WTC11 (cell line): Measurements from ENCODE around the gene ROS1. TPM values are rescaled to one million over a fixed set of nuclear protein-coding genes. Genes with fewer than 3 reads are reported as not detected.

Experiments used
- ATAC-seq: fragments of 200-7000 bp; cut with Tn5 transposase; 2 replicates; pipeline ENCODE4 v1.10.0; 2021; ENCODE audit warnings: mild to moderate bottlenecking, moderate library complexity
- CTCF ChIA-PET: fragments of 300-600 bp; sonication (Branson Sonifier 250); formaldehyde crosslinking; loops from one replicate; lab custom pipeline; 2021; ENCODE audit warnings: antibody characterized with exemption; lab: Charles Lee
- POLR2A ChIA-PET: fragments of 350-600 bp; sonication (Branson Sonifier 250); formaldehyde crosslinking; loops from one replicate; lab custom pipeline; 2021; ENCODE audit warnings: antibody characterized with exemption; lab: Charles Lee
- DNase-seq: peaks from one replicate; pipeline ENCODE4 v3.0.0; 2021; ENCODE audit warnings: low spot score
- H3K27ac Mint-ChIP-seq: 2 replicates; pipeline ENCODE4 v1.8.0; 2021; ENCODE audit warnings: mixed read lengths
- H3K27me3 Mint-ChIP-seq: 2 replicates; pipeline ENCODE4 v1.8.0; 2021; ENCODE audit warnings: low read depth, mild to moderate bottlenecking, moderate library complexity, mixed read lengths
- H3K36me3 Mint-ChIP-seq: 2 replicates; pipeline ENCODE4 v1.8.0; 2021; ENCODE audit warnings: mixed read lengths
- H3K4me1 Mint-ChIP-seq: 2 replicates; pipeline ENCODE4 v1.8.0; 2022; ENCODE audit warnings: mixed read lengths
- H3K4me3 Mint-ChIP-seq: 2 replicates; pipeline ENCODE4 v1.8.0; 2021; ENCODE audit warnings: mild to moderate bottlenecking, moderate library complexity, mixed read lengths
- H3K9me3 Mint-ChIP-seq: 2 replicates; pipeline ENCODE4 v1.8.0; 2021; ENCODE audit warnings: mixed read lengths
- FOXK1 ChIP-seq: sonication (generic); formaldehyde crosslinking; IDR thresholded peaks from 2 replicates; pipeline ENCODE4 v1.8.0; 2022; ENCODE audit warnings: mild to moderate bottlenecking, moderate library complexity, missing genetic modification reagents
- FOXP1 ChIP-seq: sonication (generic); formaldehyde crosslinking; IDR thresholded peaks from 2 replicates; pipeline ENCODE4 v1.8.0; 2022; ENCODE audit warnings: missing genetic modification reagents, mild to moderate bottlenecking, moderate library complexity, borderline replicate concordance
- GTF2I ChIP-seq: fragments of 250-450 bp; sonication (Bioruptor Pico); conservative IDR thresholded peaks from 2 replicates; pipeline ENCODE4 v1.4.0; 2021; ENCODE audit warnings: mild to moderate bottlenecking
- MXD4 ChIP-seq: fragments of 250-450 bp; sonication (Bioruptor Pico); IDR thresholded peaks from 2 replicates; pipeline ENCODE4 v1.8.0; 2021; ENCODE audit warnings: mild to moderate bottlenecking, moderate library complexity, borderline replicate concordance
- MYBL2 ChIP-seq: sonication (generic); formaldehyde crosslinking; IDR thresholded peaks from 2 replicates; pipeline ENCODE4 v1.8.1; 2023; ENCODE audit warnings: mild to moderate bottlenecking, moderate library complexity, missing genetic modification reagents
- NR3C1 ChIP-seq: sonication (generic); formaldehyde crosslinking; conservative IDR thresholded peaks from 2 replicates; pipeline ENCODE4 v1.8.1; 2023; ENCODE audit warnings: low read depth, mild to moderate bottlenecking, missing genetic modification reagents
- PRRX2 ChIP-seq: fragments of 250-450 bp; sonication (Bioruptor Pico); IDR thresholded peaks from 2 replicates; pipeline ENCODE4 v1.8.0; 2021; ENCODE audit warnings: mild to moderate bottlenecking
- RELA ChIP-seq: sonication (generic); formaldehyde crosslinking; IDR thresholded peaks from 2 replicates; pipeline ENCODE4 v1.8.1; 2022; ENCODE audit warnings: missing genetic modification reagents, mild to moderate bottlenecking, borderline replicate concordance
- SOX15 ChIP-seq: fragments of 250-450 bp; sonication (Bioruptor Pico); IDR thresholded peaks from 2 replicates; pipeline ENCODE4 v1.9.0; 2021; ENCODE audit warnings: mild to moderate bottlenecking
- total RNA-seq: library from RNA; stranded (reverse); gene quantifications from 3 replicates; pipeline ENCODE4 v1.2.3, GENCODE V29; 2021
- TF ChIP-seq, protein P1 (sequence below): fragments of 250-450 bp; sonication (Bioruptor Pico); IDR thresholded peaks from 2 replicates; pipeline ENCODE4 v1.9.0; 2021; ENCODE audit warnings: mild to moderate bottlenecking, borderline replicate concordance
- TF ChIP-seq, protein P2 (sequence below): sonication (generic); formaldehyde crosslinking; IDR thresholded peaks from 2 replicates; pipeline ENCODE4 v1.8.1; 2023; ENCODE audit warnings: mild to moderate bottlenecking, moderate library complexity, missing genetic modification reagents
- TF ChIP-seq, protein P3 (sequence below): sonication (generic); formaldehyde crosslinking; IDR thresholded peaks from 2 replicates; pipeline ENCODE4 v1.8.0; 2022; ENCODE audit warnings: mild to moderate bottlenecking, missing genetic modification reagents
- TF ChIP-seq, protein P4 (sequence below): sonication (generic); formaldehyde crosslinking; IDR thresholded peaks from 2 replicates; pipeline ENCODE4 v1.8.1; 2023; ENCODE audit warnings: mild to moderate bottlenecking, missing genetic modification reagents
- TF ChIP-seq, protein P5 (sequence below): sonication (generic); formaldehyde crosslinking; IDR thresholded peaks from 2 replicates; pipeline ENCODE4 v1.8.0; 2022; ENCODE audit warnings: mild to moderate bottlenecking, missing genetic modification reagents
- TF ChIP-seq, protein P6 (sequence below): sonication (generic); formaldehyde crosslinking; IDR thresholded peaks from 2 replicates; pipeline ENCODE4 v1.8.1; 2022; ENCODE audit warnings: missing genetic modification reagents, borderline replicate concordance
- TF ChIP-seq, protein P7 (sequence below): sonication (generic); formaldehyde crosslinking; IDR thresholded peaks from 2 replicates; pipeline ENCODE4 v1.8.0; 2022; ENCODE audit warnings: missing genetic modification reagents

Gene ROS1
- total RNA-seq, 1 experiment from 2014 or later = 0.02 TPM

DNA sequence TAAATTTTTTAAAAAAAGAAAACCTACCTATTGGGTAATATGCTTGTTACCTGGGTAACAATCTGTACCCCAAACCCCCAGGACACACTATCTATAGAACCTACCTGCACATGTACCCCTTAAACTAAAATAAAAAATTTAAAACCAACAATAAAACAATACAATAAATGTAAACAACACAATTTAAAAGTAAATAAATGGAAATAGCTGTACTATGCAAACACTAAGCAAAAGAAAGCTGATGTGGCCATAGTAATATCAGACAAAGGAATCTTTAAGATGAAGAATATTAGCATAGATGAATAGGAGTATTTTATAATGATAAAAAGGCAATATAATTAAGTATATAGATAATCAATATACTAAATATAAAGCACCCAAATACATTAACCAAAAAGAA lies 50.3 kb downstream of the ROS1 start (continued):
- TF ChIP-seq, protein P1, sequence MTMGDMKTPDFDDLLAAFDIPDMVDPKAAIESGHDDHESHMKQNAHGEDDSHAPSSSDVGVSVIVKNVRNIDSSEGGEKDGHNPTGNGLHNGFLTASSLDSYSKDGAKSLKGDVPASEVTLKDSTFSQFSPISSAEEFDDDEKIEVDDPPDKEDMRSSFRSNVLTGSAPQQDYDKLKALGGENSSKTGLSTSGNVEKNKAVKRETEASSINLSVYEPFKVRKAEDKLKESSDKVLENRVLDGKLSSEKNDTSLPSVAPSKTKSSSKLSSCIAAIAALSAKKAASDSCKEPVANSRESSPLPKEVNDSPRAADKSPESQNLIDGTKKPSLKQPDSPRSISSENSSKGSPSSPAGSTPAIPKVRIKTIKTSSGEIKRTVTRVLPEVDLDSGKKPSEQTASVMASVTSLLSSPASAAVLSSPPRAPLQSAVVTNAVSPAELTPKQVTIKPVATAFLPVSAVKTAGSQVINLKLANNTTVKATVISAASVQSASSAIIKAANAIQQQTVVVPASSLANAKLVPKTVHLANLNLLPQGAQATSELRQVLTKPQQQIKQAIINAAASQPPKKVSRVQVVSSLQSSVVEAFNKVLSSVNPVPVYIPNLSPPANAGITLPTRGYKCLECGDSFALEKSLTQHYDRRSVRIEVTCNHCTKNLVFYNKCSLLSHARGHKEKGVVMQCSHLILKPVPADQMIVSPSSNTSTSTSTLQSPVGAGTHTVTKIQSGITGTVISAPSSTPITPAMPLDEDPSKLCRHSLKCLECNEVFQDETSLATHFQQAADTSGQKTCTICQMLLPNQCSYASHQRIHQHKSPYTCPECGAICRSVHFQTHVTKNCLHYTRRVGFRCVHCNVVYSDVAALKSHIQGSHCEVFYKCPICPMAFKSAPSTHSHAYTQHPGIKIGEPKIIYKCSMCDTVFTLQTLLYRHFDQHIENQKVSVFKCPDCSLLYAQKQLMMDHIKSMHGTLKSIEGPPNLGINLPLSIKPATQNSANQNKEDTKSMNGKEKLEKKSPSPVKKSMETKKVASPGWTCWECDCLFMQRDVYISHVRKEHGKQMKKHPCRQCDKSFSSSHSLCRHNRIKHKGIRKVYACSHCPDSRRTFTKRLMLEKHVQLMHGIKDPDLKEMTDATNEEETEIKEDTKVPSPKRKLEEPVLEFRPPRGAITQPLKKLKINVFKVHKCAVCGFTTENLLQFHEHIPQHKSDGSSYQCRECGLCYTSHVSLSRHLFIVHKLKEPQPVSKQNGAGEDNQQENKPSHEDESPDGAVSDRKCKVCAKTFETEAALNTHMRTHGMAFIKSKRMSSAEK (CRISPR knock-in tag) = no peak
- TF ChIP-seq RELA (CRISPR knock-in tag) (no peak), NR3C1 (CRISPR knock-in tag) (no peak), GTF2I (CRISPR knock-in tag) (no peak), FOXP1 (CRISPR knock-in tag) (no peak)
- TF ChIP-seq, protein P2, sequence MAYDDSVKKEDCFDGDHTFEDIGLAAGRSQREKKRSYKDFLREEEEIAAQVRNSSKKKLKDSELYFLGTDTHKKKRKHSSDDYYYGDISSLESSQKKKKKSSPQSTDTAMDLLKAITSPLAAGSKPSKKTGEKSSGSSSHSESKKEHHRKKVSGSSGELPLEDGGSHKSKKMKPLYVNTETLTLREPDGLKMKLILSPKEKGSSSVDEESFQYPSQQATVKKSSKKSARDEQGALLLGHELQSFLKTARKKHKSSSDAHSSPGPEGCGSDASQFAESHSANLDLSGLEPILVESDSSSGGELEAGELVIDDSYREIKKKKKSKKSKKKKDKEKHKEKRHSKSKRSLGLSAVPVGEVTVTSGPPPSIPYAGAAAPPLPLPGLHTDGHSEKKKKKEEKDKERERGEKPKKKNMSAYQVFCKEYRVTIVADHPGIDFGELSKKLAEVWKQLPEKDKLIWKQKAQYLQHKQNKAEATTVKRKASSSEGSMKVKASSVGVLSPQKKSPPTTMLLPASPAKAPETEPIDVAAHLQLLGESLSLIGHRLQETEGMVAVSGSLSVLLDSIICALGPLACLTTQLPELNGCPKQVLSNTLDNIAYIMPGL = no peak
- TF ChIP-seq, protein P3, sequence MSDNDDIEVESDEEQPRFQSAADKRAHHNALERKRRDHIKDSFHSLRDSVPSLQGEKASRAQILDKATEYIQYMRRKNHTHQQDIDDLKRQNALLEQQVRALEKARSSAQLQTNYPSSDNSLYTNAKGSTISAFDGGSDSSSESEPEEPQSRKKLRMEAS (CRISPR knock-in tag) = no peak
- TF ChIP-seq, all 79 proteins: peak for 0

DNA sequence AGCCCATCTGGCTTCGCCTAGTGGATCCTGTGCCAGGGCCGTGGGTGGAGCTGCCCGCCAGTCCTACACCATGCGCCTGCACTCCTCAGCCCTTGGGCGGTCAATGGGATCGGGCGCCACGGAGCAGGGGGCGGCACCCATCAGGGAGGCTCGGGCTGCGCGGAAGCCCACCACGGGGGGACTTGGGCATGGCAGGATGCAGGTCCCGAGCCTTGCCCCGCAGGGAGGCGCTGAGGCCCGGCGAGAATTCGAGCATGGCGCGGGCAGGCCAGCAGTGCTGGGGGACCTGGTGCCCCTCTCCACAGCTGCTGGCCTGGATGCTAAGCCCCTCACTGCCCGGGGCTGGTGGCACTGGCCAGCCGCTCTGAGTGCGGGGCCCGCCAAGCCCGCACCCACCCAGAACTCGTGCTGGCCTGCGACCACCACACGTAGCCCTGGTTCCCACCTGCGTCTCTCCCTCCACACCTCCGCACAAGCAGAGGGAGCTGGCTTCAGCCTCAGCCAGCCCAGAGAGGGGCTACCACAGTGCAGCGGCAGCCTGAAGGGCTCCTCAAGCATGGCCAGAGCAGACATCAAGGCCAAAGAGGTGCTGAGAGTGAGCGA lies 52.4 kb downstream of the ROS1 start:
- POLR2A ChIA-PET = no interaction called here
- Mint-ChIP-seq H3K27ac (no peak overlapping the region), H3K9me3 (peaks cover 21% of the 10 kb centered on the region), H3K27me3 (no peaks in the 10 kb centered on the region), H3K36me3 (0 out of 2 replicates have a peak, but pooled peaks cover 2% of the 10 kb centered on the region), H3K4me3 (no peak overlapping the region), H3K4me1 (peaks cover 12% of the 10 kb centered on the region)
- no peak for ATAC-seq
- CTCF ChIA-PET = no interaction called here
- no peak for DNase-seq
- no peak for TF ChIP-seq FOXK1 (CRISPR knock-in tag)
- TF ChIP-seq, protein P4, sequence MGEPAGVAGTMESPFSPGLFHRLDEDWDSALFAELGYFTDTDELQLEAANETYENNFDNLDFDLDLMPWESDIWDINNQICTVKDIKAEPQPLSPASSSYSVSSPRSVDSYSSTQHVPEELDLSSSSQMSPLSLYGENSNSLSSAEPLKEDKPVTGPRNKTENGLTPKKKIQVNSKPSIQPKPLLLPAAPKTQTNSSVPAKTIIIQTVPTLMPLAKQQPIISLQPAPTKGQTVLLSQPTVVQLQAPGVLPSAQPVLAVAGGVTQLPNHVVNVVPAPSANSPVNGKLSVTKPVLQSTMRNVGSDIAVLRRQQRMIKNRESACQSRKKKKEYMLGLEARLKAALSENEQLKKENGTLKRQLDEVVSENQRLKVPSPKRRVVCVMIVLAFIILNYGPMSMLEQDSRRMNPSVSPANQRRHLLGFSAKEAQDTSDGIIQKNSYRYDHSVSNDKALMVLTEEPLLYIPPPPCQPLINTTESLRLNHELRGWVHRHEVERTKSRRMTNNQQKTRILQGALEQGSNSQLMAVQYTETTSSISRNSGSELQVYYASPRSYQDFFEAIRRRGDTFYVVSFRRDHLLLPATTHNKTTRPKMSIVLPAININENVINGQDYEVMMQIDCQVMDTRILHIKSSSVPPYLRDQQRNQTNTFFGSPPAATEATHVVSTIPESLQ (CRISPR knock-in tag) = no peak
- TF ChIP-seq PRRX2 (CRISPR knock-in tag) = no peak
- TF ChIP-seq, protein P5, sequence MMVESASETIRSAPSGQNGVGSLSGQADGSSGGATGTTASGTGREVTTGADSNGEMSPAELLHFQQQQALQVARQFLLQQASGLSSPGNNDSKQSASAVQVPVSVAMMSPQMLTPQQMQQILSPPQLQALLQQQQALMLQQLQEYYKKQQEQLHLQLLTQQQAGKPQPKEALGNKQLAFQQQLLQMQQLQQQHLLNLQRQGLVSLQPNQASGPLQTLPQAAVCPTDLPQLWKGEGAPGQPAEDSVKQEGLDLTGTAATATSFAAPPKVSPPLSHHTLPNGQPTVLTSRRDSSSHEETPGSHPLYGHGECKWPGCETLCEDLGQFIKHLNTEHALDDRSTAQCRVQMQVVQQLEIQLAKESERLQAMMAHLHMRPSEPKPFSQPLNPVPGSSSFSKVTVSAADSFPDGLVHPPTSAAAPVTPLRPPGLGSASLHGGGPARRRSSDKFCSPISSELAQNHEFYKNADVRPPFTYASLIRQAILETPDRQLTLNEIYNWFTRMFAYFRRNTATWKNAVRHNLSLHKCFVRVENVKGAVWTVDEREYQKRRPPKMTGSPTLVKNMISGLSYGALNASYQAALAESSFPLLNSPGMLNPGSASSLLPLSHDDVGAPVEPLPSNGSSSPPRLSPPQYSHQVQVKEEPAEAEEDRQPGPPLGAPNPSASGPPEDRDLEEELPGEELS (CRISPR knock-in tag) = no peak
- TF ChIP-seq, protein P6, sequence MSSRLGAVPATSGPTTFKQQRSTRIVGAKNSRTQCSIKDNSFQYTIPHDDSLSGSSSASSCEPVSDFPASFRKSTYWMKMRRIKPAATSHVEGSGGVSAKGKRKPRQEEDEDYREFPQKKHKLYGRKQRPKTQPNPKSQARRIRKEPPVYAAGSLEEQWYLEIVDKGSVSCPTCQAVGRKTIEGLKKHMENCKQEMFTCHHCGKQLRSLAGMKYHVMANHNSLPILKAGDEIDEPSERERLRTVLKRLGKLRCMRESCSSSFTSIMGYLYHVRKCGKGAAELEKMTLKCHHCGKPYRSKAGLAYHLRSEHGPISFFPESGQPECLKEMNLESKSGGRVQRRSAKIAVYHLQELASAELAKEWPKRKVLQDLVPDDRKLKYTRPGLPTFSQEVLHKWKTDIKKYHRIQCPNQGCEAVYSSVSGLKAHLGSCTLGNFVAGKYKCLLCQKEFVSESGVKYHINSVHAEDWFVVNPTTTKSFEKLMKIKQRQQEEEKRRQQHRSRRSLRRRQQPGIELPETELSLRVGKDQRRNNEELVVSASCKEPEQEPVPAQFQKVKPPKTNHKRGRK (CRISPR knock-in tag) = no peak
- TF ChIP-seq, protein P7, sequence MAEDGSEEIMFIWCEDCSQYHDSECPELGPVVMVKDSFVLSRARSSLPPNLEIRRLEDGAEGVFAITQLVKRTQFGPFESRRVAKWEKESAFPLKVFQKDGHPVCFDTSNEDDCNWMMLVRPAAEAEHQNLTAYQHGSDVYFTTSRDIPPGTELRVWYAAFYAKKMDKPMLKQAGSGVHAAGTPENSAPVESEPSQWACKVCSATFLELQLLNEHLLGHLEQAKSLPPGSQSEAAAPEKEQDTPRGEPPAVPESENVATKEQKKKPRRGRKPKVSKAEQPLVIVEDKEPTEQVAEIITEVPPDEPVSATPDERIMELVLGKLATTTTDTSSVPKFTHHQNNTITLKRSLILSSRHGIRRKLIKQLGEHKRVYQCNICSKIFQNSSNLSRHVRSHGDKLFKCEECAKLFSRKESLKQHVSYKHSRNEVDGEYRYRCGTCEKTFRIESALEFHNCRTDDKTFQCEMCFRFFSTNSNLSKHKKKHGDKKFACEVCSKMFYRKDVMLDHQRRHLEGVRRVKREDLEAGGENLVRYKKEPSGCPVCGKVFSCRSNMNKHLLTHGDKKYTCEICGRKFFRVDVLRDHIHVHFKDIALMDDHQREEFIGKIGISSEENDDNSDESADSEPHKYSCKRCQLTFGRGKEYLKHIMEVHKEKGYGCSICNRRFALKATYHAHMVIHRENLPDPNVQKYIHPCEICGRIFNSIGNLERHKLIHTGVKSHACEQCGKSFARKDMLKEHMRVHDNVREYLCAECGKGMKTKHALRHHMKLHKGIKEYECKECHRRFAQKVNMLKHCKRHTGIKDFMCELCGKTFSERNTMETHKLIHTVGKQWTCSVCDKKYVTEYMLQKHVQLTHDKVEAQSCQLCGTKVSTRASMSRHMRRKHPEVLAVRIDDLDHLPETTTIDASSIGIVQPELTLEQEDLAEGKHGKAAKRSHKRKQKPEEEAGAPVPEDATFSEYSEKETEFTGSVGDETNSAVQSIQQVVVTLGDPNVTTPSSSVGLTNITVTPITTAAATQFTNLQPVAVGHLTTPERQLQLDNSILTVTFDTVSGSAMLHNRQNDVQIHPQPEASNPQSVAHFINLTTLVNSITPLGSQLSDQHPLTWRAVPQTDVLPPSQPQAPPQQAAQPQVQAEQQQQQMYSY = no peak
- TF ChIP-seq GTF2I (CRISPR knock-in tag) = no peak
- no peak for TF ChIP-seq SOX15 (CRISPR knock-in tag)
- TF ChIP-seq MXD4 (CRISPR knock-in tag) = no peak
- no peak for TF ChIP-seq MYBL2 (CRISPR knock-in tag)
